Spleen (tissue), 11 donors: ENCODE data around the gene CD300LG. TPM values are rescaled to one million over a fixed set of nuclear protein-coding genes. Genes with fewer than 3 reads are reported as not detected.
"Not testable (repeated sequence)": the region's sequence is repeated elsewhere in the genome, so short reads cannot be mapped to it uniquely, and the experiment has no call there.

Experiments
- DNase-seq: peaks from one replicate; pipeline ENCODE4 v3.0.0-alpha.2; 2020
- H3K27ac ChIP-seq, 8 donors: fragments of 200-600 bp; sonication (generic) in 7 of 8; 1 replicate in 4 of 8; 2 replicates in 4 of 8; pipeline versions ENCODE4 v1.5.0 to v1.8.0; 2016 to 2021; ENCODE audit warnings: inconsistent platforms in 4 of 8, mild to moderate bottlenecking in 4 of 8, moderate library complexity in 1 of 8
- H3K27me3 ChIP-seq, 7 donors: fragments of 200-600 bp; sonication (generic) in 6 of 7; replicated peaks in 1 of 7; 1 replicate in 4 of 7; 2 replicates in 3 of 7; pipeline versions ENCODE4 v1.5.0 to v1.8.0; 2016 to 2021; ENCODE audit warnings: inconsistent platforms in 3 of 7, mild to moderate bottlenecking in 1 of 7
- H3K36me3 ChIP-seq, 6 donors: fragments of 200-600 bp; sonication (generic) in 5 of 6; 1 replicate in 4 of 6; 2 replicates in 2 of 6; pipeline versions ENCODE4 v1.5.0 to v1.8.0; 2016 to 2021; ENCODE audit warnings: inconsistent platforms in 2 of 6
- H3K4me1 ChIP-seq, 6 donors: fragments of 200-600 bp; sonication (generic) in 5 of 6; 1 replicate in 3 of 6; 2 replicates in 3 of 6; pipeline versions ENCODE4 v1.5.0 to v1.8.0; 2016 to 2021; ENCODE audit warnings: inconsistent platforms in 3 of 6
- H3K4me3 ChIP-seq, 8 donors: fragments of 200-600 bp; sonication (generic) in 7 of 8; 1 replicate in 4 of 8; 2 replicates in 4 of 8; pipeline versions ENCODE4 v1.5.0 to v1.8.0; 2016 to 2021; ENCODE audit warnings: inconsistent platforms in 4 of 8, mild to moderate bottlenecking in 4 of 8, moderate library complexity in 2 of 8
- H3K9me3 ChIP-seq, 8 donors: fragments of 200-600 bp; sonication (generic) in 7 of 8; 1 replicate in 4 of 8; 2 replicates in 4 of 8; pipeline versions ENCODE4 v1.5.0 to v1.8.0; 2016 to 2021; ENCODE audit warnings: inconsistent platforms in 4 of 8
- CTCF ChIP-seq, 11 experiments: fragments of 200-600 bp in 7 of 11; fragments of 450-650 bp in 4 of 11; sonication (generic) in 4 of 11; IDR thresholded peaks in 8 of 11; conservative IDR thresholded peaks in 3 of 11; 1 replicate in 7 of 11; 2 replicates in 4 of 11; pipeline versions ENCODE4 v1.4.0 to v1.8.0; 2016 to 2021; ENCODE audit warnings: antibody characterized with exemption in 11 of 11, inconsistent platforms in 4 of 11, mild to moderate bottlenecking in 1 of 11
- POLR2A ChIP-seq, 3 donors: fragments of 450-650 bp; IDR thresholded peaks; one replicate each; pipeline ENCODE4 v1.5.1; 2017; ENCODE audit warnings: antibody characterized with exemption in 3 of 3, mild to moderate bottlenecking in 1 of 3
- POLR2AphosphoS5 ChIP-seq, 3 donors: sonication (generic); formaldehyde crosslinking; IDR thresholded peaks; one replicate each; pipeline ENCODE4 v1.5.1; 2017; ENCODE audit warnings: antibody characterized with exemption in 3 of 3
- WGBS, 5 donors: extraction: QIAGEN DNeasy Blood & Tissue Kit in 3 of 5; methylation state at CpG; one replicate each; pipeline versions ENCODE4 v1.1.5 to v1.1.7; 2013 to 2018; 5-methylcytosine and 5-hydroxymethylcytosine counted together
- intact Hi-C: fragments of 100-400 bp; cut with DNase I; formaldehyde crosslinking; loops from one replicate; pipeline ENCODE4 v1.15.0; 2023; ENCODE audit warnings: low total_unique reads
- polyA plus RNA-seq, 3 donors: library from polyadenylated mRNA; stranded (reverse); fragments of 200-250 nt; gene quantifications; one replicate each; pipeline ENCODE4 v1.2.1, GENCODE V29; 2013
- total RNA-seq, 7 donors: library from RNA; depleted of rRNA in 3 of 7; stranded (reverse); fragments of >200 nt in 3 of 7; fragmentation: NEBNext Ultra II Directional in 4 of 7; extraction: Animal tissue kit (Norgen Biotek cat#: 25700) in 4 of 7; gene quantifications; one replicate each; pipeline versions ENCODE4 v1.1.0 to v1.2.1, GENCODE V29; 2016 to 2021
- donor health status: healthy with polysubstance abuse.
- donor health status: DM: no; HTN: no; CAD: no; lungs with moderate emphysema.
- donor health status: DM: no; HTN: no; CAD: no.
- donor health status: Bipolar disorder and iron deficiency.
- donor health status: healthy.
- donor health status: DM: no; HTN: no; CAD: no.
- donor health status: DM: yes; HTN: yes; CAD: no.

Gene CD300LG
- total and polyA plus RNA-seq, 10 donors: 0.33 to 5.3 (median 2.2) TPM

- Histone ChIP-seq H3K36me3 (no peaks in the 10 kb centered on the region), H3K27ac (no peak overlapping the region), H3K4me3 (no peak overlapping the region), H3K27me3 (peaks cover 0 to 18% (median 0%) of the 10 kb centered on the region in 7 donors), H3K9me3 (no peaks in the 10 kb centered on the region), H3K4me1 (peaks cover 0 to 29% (median 27%) of the 10 kb centered on the region in 6 donors)
- no peak for DNase-seq
- TF ChIP-seq POLR2AphosphoS5 (IDR thresholded peaks at IDR 0.05): no peak
- TF ChIP-seq POLR2A (IDR thresholded peaks at IDR 0.05): no peak
- no peak for TF ChIP-seq CTCF (IDR thresholded peaks at IDR 0.05 in 8 of 11, conservative IDR thresholded peaks at IDR 0.05 in 3 of 11)
- intact Hi-C loops: loop anchor here (10.0 kb wide), 1 partner anchor 146 kb away; no protein-coding TSS in a partner anchor
- WGBS, 5 donors: 71 to 81% (median 80%) methylated on average over 4 of the region's 4 CpGs
These were observed 5.7 kb upstream of the CD300LG start for GRCh38 chr17:43841282-43841681.

DNA sequence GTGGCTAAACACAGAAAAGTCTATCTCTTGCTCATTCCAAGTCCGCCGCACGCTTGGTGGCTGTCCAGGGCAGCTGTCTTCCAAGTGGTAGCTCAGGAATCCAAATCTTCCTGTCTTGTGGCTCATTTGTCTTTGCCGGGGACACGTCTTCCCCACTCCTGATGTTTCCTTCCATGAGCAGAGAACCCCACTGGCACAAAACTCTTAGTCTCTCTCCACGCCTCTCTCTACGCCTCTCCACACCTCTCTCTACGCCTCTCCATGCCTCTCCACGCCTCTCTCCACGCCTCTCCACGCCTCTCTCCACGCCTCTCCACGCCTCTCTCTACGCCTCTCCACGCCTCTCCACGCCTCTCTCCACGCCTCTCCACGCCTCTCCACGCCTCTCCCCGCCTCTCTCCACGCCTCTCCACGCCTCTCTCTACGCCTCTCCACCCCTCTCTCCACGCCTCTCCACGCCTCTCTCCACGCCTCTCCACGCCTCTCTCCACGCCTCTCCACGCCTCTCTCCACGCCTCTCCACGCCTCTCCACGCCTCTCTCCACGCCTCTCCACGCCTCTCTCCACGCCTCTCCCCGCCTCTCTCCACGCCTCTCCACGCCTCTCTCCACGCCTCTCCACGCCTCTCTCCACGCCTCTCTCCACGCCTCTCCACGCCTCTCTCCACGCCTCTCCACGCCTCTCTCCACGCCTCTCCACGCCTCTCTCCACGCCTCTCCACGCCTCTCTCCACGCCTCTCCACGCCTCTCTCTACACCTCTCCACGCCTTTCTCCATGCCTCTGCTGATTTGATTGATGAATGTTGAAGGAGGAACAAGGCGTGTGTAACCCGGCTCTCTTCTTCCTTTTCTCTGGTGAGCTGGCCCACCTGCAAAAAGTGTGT is 4.6 kb upstream of the CD300LG start:
- intact Hi-C loops: loop anchor here (10.0 kb wide), 1 partner anchor 148 kb away; no protein-coding TSS in a partner anchor
- H3K27me3 ChIP-seq: peaks cover 0 to 20% (median 0%) of the 10 kb centered on the region in 7 donors
- H3K4me3 ChIP-seq, H3K9me3 ChIP-seq, H3K36me3 ChIP-seq, DNase-seq, H3K27ac ChIP-seq: not testable (repeated sequence)
- WGBS, 5 donors: 78 to 86% (median 81%) methylated on average over 33 to 54 of the region's 54 CpGs
- peaks cover 0 to 39% (median 31%) of the 10 kb centered on the region in 6 donors for H3K4me1 ChIP-seq

DNA sequence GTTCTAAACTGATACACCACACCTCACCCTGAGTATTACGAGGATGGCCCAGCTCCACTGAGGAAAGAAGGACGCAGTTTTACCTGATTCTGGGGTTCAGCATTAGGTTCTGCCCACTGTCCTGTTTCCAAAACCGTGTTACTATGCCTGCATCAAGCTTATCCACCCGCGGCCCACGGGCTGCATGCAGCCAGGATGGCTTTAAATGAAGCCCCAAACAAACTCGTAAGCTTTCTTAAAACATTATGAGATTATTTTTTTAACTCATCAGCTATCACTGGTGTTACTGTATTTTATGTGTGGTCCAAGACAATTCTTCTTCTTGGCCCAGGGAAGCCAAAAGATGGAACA is 4.0 kb upstream of the CD300LG start:
- 63 to 67% (median 66%) methylated on average over 7 of the region's 7 CpGs for whole genome bisulfite sequencing, 5 donors
- DNase-seq: no peak

DNA sequence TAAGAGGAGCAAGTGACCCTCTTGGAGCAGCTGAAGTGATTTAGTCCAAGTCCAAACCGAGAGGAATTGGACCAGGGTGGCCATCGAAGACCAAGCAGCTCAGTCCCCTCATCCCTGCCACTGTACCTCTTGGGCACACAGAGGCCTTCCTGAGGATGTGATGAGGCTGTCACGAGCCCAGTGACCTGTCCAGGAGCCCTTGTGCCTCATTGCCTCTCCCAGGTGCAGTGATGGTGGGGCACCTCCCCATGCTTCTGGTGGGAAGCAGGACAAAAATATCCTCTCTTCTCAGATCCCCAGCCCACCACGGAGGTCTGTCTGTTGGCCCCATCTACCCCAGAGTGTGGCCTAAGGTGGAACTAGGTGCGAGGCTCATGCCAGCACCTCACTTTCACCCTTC is 2.7 kb upstream of the CD300LG start:
- Histone ChIP-seq H3K9me3 (no peaks in the 10 kb centered on the region), H3K36me3 (no peaks in the 10 kb centered on the region), H3K4me1 (peaks cover 0 to 39% (median 30%) of the 10 kb centered on the region in 6 donors), H3K27ac (no peak overlapping the region), H3K4me3 (no peak overlapping the region), H3K27me3 (peaks cover 0 to 31% (median 0%) of the 10 kb centered on the region in 7 donors)
- TF ChIP-seq POLR2AphosphoS5 (IDR thresholded peaks at IDR 0.05) (no peak), POLR2A (IDR thresholded peaks at IDR 0.05) (no peak), CTCF (IDR thresholded peaks at IDR 0.05 in 8 of 11, conservative IDR thresholded peaks at IDR 0.05 in 3 of 11) (no peak)
- 81 to 94% (median 84%) methylated on average over 3 to 5 of the region's 5 CpGs for WGBS, 5 donors
- intact Hi-C loops: loop anchor here (10.0 kb wide), 1 partner anchor 149 kb away; no protein-coding TSS in a partner anchor
- no peak for DNase-seq

More for the DNA sequence above, 4.0 kb upstream of the CD300LG start:
- peaks cover 0 to 39% (median 31%) of the 10 kb centered on the region in 6 donors for H3K4me1 ChIP-seq
- H3K27me3 ChIP-seq: peaks cover 0 to 21% (median 0%) of the 10 kb centered on the region in 7 donors
- no peak overlapping the region for H3K27ac ChIP-seq
- intact Hi-C loops: loop anchor here (10.0 kb wide), 1 partner anchor 148 kb away; no protein-coding TSS in a partner anchor
- no peaks in the 10 kb centered on the region for H3K9me3 ChIP-seq
- no peaks in the 10 kb centered on the region for H3K36me3 ChIP-seq
- no peak for TF ChIP-seq POLR2A (IDR thresholded peaks at IDR 0.05)
- no peak for TF ChIP-seq POLR2AphosphoS5 (IDR thresholded peaks at IDR 0.05)
- TF ChIP-seq CTCF (IDR thresholded peaks at IDR 0.05 in 8 of 11, conservative IDR thresholded peaks at IDR 0.05 in 3 of 11): no peak
- H3K4me3 ChIP-seq: no peak overlapping the region
